Sigmoid colon (tissue), 4 donors: ENCODE data around the gene ZFAND3.

Source experiments
- CTCF ChIP-seq, 4 experiments: fragments of 450-650 bp in 3 of 4; fragments of 200-600 bp in 1 of 4; IDR thresholded peaks; one replicate each; pipeline ENCODE4 v1.5.1; 2016 to 2019; ENCODE audit warnings: antibody characterized with exemption in 4 of 4, mild to moderate bottlenecking in 3 of 4, moderate library complexity in 2 of 4
- POLR2AphosphoS5 ChIP-seq, 4 donors: sonication (generic); formaldehyde crosslinking; IDR thresholded peaks; one replicate each; pipeline ENCODE4 v1.6.1; 2017; ENCODE audit warnings: antibody characterized with exemption in 4 of 4

- TF ChIP-seq CTCF (IDR thresholded peaks at IDR 0.05) (no peak), POLR2AphosphoS5 (IDR thresholded peaks at IDR 0.05) (no peak)
Observed at GRCh38 chr6:37824170-37824569, 4.6 kb downstream of the ZFAND3 start.
